IPS DF 4.7 (cell line): ENCODE results near the gene MCUB.
"Not testable (repeated sequence)": the region's sequence is repeated elsewhere in the genome, so short reads cannot be mapped to it uniquely, and the experiment has no call there.

Experiments
- DNase-seq: peaks from one replicate; pipeline ENCODE4 v3.0.0-alpha.2; 2013; ENCODE audit warnings: low spot score; ENCODE audit errors: extremely low read depth

Gene MCUB, protein sequence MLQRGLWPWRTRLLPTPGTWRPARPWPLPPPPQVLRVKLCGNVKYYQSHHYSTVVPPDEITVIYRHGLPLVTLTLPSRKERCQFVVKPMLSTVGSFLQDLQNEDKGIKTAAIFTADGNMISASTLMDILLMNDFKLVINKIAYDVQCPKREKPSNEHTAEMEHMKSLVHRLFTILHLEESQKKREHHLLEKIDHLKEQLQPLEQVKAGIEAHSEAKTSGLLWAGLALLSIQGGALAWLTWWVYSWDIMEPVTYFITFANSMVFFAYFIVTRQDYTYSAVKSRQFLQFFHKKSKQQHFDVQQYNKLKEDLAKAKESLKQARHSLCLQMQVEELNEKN

DNA sequence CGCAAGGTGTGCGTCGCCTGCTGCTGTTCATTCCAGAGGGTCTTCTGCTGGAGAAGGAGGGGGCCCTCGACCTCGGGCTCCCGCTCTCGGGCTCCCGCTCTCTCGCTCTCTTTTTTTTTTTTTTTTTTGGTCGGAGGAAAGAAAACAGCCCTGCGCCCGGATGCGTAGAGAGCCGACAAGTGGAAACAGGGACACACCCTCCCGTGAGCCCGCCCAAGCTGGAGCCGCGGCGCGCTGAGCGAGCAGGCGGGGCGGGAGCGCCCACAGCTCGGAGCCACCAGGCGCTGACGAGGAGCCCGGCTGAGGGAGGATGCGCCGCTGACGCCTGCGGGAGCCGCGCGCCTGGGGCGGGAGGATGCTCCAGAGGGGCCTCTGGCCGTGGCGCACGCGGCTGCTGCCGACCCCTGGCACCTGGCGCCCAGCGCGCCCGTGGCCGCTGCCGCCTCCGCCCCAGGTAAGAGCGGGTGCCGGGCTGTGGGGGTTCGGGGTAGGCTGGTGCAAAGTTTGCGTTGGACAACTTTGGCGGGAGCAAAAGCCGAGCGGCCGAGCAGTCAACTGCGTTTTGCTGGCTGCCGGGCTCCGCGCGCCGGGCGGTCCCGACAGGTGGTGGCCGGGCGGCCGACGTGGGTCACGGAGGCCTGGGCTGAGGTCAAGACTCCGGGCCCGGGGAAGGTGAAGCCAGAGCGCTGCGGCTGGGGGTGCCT, at the start of gene MCUB:
MCUB (plus strand) TSS at position 264 of the 704 bp plus-strand sequence; CDS start at position 356, 92 bp downstream.
- DNase-seq = no peak

DNA sequence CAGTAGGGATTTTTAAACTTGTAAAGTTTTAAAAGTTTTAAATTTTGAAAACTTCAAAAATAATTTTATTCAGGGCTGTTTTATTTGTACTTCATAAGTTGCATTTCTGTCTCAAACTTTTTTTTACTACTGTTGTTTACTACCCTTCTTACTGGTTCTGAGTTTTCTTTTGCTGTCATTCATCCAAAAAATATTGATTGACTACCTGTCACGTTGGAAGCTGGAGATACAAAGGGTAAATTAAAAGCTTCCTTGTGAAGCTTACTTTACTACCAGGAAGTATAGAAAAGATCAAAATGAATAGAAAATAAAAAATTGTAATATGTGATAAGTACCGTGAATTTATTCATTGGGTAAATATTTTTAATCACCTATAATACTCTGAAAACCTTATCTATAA, 49.4 kb upstream of the MCUB start:
- no peak for DNase-seq

DNA sequence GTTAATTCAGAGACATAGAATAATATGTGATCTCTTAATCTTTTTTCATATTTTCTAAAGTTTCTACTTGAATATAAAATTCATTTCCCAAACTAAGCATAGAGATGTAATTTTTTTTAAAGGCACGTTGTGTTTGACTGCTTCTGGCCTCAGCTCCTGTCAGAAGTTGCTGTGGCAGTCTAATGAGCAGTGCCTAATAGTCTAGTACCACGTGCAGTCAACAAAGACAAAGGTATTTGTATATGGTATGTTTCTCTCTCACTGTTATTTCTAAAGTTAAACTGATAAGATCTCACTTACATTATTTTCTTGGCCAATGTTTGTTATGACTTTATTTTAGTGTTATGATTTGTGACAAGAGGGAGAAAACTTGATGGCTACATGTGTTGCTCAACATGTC, 48.6 kb upstream of the MCUB start:
- DNase-seq = no peak

DNA sequence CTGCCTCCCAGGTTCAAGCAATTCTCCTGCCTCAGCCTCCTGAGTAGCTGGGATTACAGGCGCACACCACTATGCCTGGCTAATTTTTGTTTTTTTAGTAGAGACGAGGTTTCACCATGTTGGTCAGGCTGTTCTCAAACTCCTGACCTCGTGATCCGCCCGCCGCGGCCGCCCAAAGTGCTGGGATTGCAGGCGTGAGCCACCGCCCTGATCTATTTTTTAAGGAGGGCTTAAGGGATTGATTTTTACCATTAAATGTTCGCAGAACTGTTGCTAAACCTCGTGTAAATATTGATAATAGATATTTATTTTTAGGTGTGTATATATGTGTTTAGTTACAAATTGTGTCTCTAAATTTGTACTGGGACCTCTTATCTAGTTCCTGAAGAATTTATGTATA, 46.7 kb upstream of the MCUB start:
- not testable (repeated sequence) for DNase-seq

DNA sequence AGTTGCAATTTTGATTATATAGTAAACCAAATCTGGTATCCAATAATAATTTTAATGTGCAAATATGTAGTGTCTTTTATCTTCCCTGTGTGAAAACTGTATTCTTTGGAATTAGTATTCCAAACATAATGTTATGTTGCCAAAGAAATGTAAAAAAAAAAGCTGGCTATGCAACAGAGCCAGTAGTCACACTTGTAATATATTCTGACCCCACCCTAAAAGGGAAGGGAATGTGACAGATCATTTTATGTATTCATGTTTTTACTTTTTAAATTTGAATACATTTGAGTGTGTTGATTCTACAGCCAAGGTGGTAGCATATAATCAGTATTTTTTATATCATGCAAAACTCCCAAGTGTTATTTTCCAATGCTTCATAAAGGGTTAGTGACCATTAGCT, 27.9 kb upstream of the MCUB start:
- no peak for DNase-seq

DNA sequence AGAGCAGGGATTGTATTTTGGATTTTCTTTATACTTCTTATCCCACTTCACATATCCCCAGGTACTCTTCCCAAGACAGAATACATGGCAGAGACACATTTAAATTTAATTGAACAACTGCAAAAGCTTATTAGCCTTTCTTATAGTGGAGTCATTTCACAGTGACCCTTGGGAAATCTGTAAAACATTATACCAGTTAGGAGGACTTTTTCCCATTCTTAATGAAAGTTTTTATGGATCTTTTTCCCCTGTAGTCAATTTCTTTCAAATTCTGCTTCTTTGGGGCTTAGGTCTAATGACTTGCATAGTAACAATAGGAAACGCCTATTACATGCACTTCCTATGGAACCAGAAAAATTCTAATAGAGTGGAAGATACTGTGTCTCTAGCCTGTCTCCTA, 14.6 kb upstream of the MCUB start:
- no peak for DNase-seq

DNA sequence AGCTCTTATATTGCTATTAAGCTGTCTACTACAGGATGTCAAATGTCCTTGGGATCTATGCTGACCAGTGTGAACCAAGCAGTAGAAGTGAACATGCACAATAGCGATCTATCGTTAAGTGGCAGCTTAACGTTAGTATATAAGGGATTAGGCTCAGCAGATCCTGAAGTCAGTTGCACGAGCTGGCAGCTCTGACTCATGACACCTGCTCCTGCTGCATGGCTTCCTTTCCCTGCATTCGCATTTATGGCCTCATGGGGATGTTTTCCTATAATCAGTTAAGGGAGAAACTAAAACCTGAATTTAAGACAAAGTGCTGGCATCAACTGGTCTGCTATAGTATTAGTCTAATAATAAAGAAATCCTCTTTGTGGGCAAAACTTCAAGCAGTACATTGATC, 12.7 kb upstream of the MCUB start:
- DNase-seq = no peak

DNA sequence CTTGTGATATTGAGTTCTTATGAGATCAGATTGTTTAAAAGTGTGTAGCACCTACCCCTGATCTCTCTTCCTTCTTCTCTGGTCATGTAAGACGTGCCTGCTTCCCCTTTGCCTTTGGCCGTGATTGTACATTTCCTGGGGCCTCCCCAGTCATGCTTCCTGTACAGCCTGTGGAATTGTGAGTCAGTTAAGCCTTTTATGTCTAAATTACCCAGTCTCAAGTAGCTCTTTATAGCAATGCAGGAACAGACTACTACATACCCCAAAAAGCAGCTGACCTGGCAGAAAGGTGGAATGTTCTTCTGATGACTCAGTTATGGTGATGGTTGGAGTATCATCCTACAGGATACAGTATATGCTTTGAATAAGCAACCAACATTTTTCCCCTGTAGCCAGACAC, 11.4 kb upstream of the MCUB start:
- DNase-seq = no peak

DNA sequence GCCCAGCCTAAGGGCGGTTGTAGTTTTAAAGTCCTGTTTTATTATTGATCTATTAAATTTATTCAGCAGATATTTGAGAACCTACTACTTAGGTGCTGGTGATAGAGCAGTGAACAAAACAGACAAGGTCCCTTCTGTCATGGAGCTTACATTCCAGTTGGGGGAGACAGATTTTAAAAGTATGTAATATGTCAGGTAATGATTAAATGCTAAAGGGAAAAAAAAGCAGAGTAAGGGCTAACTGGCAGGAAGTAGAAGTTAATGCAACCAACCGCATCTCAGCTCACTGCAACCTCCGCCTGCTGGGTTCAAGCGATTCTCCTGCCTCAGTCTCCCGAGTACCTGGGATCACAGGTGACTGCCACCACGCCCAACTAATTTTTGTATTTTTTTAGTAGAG, 7.8 kb upstream of the MCUB start:
- DNase-seq = no peak

DNA sequence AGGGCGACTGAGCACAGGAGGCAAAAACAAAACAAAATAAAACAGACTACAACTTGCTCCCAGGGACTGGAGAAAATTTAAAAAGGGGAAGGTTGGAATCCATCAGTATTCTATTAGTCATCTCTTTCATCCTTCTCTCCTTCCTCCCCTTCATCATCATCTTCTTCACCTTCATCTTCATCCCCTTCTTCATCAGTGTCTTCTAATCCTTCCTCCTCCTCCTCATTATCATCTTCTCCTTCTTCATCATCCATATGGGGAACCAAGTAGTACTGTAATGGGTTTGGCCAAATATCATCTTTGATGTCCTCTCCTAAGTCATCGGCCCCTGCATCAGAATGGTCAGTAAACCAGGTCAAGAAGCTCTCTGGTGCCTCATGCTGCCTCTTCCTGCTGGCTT, 6.9 kb upstream of the MCUB start:
- DNase-seq = no peak

DNA sequence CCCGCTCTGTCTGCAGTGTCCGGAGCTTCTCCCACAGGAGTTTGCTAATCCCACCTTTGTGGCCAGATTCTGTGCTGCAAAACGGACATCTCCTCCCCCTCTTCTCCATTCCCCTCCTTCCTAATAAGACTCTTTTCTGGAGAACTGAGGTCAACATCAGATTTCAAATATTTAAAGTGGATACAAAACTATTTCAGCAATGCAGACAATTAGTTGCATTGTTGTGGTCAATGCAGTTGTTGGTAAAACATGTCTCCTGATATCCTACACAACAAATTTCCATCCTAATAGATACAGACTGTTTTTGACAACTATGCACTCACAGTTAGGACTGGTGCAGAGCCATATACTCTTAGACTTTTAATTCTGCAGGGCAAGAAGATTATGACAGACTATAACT, 5.1 kb upstream of the MCUB start:
- no peak for DNase-seq

DNA sequence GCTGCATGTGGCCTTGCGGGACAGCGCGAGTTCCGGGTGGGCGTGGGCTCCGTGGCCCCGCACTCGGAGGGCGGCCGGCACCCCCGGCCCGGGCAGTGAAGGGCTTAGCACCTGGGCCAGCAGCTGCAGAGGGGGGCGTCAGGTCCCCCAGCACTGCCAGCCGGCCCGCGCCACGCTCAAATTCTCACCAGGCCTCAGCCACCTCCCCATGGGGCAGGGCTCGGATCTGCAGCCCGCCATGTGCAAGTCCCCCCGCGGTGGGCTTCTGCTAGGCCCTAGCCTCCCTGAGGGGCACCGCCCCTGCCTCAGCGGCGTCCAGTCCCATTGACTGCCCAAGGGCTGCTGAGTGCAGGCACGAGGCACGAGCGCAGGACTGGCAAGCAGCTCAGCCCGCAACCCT, 2.6 kb upstream of the MCUB start:
- DNase-seq = no peak

DNA sequence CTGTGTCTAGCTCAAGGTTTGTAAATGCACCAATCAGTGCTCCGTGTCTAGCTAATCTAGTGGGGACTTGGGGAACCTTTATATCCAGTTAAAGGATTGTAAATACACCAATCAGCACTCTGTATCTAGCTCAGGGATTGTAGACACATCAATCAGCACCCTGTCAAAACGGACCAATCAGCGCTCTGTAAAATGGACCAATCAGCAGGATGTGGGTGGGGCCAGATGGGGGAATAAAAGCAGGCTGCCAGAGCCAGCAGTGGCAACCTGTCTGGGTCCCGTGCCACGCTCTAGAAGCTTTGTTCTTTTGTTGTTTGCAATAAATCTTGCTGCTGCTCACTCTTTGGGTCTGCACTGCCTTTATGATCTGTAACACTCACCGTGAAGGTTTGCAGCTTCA, 2.0 kb upstream of the MCUB start:
- DNase-seq = not testable (repeated sequence)

DNA sequence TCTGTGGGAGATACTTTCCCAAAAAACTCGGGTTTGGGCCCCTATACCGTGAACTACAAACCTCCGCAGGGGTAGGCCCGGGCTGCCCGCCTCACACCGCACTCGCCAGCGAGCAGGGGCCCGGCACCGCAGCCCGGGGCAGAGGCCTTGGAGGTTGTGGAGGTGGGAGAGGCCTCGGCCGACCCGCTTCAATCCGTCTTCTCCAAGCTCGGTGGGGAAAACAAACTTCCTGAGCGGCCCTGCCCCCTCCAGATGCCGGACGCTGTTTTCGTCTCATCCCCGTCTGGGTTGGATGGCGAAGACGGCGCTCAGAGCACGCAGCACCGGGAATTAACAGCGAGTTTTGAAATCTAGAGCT, 442 bp upstream of the MCUB start:
- DNase-seq = no peak

DNA sequence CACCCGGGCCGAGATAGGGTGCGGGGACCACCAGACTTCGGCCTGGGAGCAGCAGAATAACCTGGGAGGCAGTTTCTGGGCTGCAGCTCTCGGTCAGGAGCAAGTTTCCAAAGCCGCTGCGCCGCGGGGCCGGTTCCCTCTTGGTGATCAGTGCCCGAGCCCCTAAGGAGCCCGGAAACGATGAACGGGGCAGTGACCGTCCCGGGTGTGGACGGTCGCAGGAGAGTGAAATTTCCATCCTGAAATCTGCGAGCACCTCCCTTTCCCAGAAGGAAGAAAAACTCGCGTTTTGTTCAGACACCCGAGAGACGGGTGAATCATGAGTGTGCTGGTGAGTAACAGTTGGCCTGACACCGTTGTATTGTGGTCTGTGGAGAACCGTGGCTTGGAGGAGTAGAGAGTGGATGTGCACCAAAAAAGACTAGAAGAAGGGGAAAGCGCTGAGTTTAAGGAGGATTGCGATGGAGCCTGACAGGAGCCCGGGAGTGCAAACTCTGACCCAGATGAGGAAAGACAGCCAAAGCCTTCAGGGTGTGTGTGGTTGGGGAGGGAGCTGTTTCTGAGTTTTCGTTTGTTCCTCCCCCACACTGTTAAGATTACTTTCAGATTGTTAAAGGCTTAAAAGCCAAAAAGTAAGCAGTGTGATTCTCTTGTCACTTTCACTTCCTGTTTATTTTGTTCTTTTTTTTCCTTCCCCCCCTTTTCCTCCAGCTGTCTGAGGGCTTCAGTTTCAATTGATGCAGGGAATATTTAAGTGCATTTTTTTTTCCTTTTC, 828 bp downstream of the MCUB start:
- no peak for DNase-seq

DNA sequence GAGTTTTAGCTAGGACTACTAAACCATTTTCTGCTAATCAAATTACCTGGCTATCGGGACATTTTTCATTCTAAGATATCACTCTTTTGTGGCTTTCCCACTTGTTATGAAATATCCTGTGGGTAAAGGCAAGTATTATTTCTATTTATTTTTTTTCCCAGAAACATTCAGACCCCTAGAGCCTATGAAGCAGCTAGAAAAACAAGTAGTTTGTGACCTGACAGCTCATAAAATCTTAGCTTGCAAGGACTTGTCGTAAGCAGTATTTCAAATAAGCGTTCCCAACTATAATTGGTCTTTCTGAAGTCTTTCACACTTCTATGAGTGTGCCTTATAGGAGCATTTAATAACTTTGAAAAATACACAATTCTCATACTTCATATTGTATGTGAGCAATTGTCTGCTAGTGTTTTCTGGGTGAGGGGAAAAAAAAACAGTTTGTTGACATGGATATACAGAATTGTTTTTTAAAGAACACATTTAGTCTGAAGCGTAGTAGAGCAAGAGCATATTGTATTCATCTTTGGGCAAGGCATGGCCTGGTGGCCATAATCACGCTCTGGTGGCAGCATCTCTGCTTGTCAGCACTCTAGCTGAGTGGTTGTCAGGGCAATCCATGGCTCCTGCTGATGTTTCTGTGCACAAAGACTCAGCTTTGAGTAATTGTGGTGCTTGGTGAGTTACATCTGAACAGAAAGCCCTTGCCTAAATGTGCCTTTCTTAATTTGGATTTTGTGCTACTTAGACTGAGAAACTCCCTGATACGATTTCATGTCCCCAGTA, 2.6 kb downstream of the MCUB start:
- DNase-seq = no peak

DNA sequence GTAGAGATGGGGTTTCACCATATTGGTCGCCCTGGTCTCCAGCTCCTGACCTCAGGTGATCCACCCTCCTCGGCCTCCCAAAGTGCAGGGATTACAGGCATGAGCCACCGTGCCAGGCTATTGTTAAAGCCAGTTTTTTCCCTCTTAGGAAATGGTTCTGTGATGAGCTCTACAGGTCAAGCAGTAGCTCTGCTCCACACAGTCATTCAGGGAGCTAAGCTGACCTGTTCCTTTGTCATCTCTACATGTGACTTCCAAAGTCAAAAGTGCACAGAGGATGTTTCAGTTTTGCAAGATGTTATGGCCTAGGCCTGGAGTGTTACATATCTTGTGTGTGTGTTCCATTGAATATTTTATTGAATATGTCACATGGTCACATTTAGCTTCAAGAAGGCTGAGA, 11.4 kb downstream of the MCUB start:
- DNase-seq = no peak

DNA sequence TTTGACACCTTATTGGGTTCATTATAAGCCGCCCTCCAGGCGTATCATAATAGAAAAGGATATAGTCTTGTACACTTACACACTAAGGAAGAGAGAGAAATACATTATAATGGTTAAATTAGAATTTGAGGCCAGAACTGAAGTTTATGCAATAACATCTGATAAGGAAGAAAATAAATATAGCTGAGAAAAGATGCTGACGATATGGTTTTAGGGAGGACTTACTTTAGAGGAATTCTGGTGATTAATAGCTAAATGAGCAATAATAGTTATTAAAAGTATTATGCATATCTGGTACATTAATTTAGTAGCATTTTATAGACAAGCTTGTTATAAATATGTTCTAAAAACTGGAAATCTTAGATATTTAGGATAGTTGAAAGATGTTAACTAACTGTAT, 12.1 kb downstream of the MCUB start:
- no peak for DNase-seq

DNA sequence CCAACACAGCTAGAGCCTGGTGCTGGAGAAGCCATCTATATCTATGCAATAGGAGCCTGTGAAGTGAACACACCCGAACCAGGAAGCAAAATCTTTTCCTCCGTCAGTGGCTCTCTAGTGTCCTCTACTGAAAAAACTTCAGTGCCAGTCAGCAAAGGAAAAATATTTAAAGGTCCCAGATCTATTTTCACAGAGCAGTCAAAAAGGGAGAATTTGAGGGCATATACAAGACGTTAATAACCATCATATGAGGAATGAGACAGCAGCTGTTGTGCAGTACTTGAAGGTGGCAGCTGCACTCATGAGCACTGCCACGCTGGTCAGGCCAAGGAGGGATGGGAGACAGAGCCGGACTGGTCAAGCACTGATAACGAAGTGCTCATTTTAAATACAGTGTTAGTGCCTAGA, 14.4 kb downstream of the MCUB start:
- DNase-seq = no peak

DNA sequence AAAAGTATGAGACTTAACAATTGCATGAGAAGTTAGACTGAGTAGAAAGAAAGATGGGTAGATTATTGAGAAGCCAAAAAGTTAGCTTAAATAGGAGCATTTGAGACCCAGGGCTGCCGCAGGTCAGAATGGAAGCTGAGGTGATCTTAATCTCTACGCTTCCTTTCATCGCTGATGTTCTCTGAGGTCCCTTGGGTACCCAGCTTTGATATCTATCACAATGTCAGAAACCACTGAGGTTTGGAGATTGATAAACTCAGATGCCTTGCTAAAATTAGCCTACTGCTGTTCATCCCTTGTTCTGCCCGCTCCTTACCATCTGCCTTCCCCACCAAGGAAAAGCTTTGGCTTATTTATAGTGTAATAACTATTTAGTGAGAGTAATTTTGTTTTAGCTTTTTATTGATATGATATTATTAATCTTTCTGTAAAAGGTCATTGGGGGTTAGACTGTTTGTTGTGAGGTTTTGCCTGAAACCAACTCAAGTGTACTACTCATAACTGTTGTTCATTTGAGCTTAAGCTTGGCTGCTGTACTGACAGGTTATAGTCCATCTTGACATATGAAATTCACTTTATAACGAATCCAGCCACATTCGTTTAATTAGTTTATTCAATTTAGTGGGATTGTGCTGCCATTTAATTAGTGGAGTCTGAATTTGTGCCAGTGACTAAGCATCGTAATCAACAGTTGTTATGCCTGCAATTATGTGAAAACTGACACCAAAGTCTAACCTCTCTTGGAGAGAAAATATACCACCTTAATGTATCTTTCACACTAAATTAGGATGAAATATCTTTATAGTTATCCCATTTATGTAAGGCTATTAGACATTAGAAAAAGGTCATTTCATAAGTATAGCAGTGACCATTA, 15.1 kb downstream of the MCUB start:
- DNase-seq = no peak

DNA sequence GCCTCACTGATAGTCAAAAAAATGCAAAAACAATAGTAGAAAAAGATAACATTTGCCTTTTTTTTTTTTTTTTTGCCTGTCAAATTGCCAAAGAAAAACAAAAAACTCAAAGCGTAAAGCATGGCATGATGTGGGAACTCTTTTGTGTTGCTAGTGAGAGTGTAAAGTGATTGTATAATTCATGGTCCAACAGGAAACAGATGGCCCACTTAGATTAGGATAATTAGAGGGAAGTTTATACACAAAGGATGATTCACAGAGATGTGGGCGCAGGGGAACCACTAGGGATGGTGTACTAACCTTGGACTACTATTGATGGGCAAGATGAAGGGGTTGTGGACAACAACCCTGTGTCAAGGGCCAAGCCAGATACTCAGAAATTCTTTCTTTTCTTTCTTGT, 16.4 kb downstream of the MCUB start:
- no peak for DNase-seq
